OCI-LY7 (cell line): ENCODE data around the gene ZNF20. TPM values are rescaled to one million over a fixed set of nuclear protein-coding genes. Genes with fewer than 3 reads are reported as not detected.

ENCODE experiments used
- BruUV-seq: library from RNA; stranded (reverse); fragments of 400-500 nt; replicated peaks from 2 replicates; lab custom pipeline; 2021; lab: Mats Ljungman, UMichigan
- CTCF ChIA-PET: fragments of 300-600 bp; sonication (Branson Sonifier 250); formaldehyde crosslinking; loops from one replicate; lab custom pipeline; 2022; ENCODE audit warnings: antibody characterized with exemption; ENCODE audit not compliant: unreplicated experiment; lab: Charles Lee
- POLR2A ChIA-PET: fragments of 300-600 bp; sonication (Branson Sonifier 250); formaldehyde crosslinking; loops from one replicate; lab custom pipeline; 2022; ENCODE audit warnings: antibody characterized with exemption; lab: Charles Lee
- DNase-seq: peaks from one replicate; pipeline ENCODE4 v3.0.0-alpha.2; 2015; ENCODE audit warnings: low spot score
- H2AFZ ChIP-seq: fragments of 200-600 bp; sonication (generic), shearing (Covaris generic); 2 replicates; pipeline ENCODE4 v1.6.1; 2014; ENCODE audit warnings: mild to moderate bottlenecking, antibody characterized with exemption, low read length, moderate library complexity
- H3K27ac ChIP-seq: fragments of 200-600 bp; sonication (generic); 2 replicates; pipeline ENCODE4 v1.5.1; 2014; ENCODE audit warnings: mixed run types, low read depth, mild to moderate bottlenecking, moderate library complexity, low read length, inconsistent platforms; ENCODE audit not compliant: poor library complexity, severe bottlenecking
- H3K36me3 ChIP-seq: fragments of 200-600 bp; sonication (generic); 2 replicates; pipeline ENCODE4 v1.6.1; 2014; ENCODE audit warnings: mild to moderate bottlenecking, antibody characterized with exemption, low read length, moderate library complexity, mixed read lengths; ENCODE audit not compliant: insufficient read depth
- H3K4me1 ChIP-seq: fragments of 200-600 bp; sonication (generic); 2 replicates; pipeline ENCODE4 v1.5.1; 2014; ENCODE audit warnings: mild to moderate bottlenecking, low read length; ENCODE audit not compliant: insufficient read depth, poor library complexity, severe bottlenecking
- H3K4me2 ChIP-seq: fragments of 200-600 bp; sonication (generic); 2 replicates; pipeline ENCODE4 v1.6.1; 2014; ENCODE audit warnings: mild to moderate bottlenecking, low read length
- H3K4me3 ChIP-seq: fragments of 200-600 bp; sonication (generic); 2 replicates; pipeline ENCODE4 v1.5.1; 2014; ENCODE audit warnings: mild to moderate bottlenecking, low read depth, low read length; ENCODE audit not compliant: poor library complexity, severe bottlenecking
- H3K79me2 ChIP-seq: fragments of 200-600 bp; sonication (generic); 2 replicates; pipeline ENCODE4 v1.6.1; 2016; ENCODE audit warnings: low read depth, mild to moderate bottlenecking, low read length, moderate library complexity, mixed read lengths; ENCODE audit not compliant: insufficient read depth
- H3K9me2 ChIP-seq: fragments of 200-600 bp; sonication (generic); 2 replicates; pipeline ENCODE4 v1.6.1; 2016; ENCODE audit warnings: mild to moderate bottlenecking, low read length, mixed read lengths; ENCODE audit not compliant: insufficient read depth
- H3K9me3 ChIP-seq: fragments of 200-600 bp; sonication (generic); 2 replicates; pipeline ENCODE4 v1.6.1; 2014; ENCODE audit warnings: mild to moderate bottlenecking, mixed run types, low read length, mixed read lengths
- H4K20me1 ChIP-seq: fragments of 200-600 bp; sonication (generic); 2 replicates; pipeline ENCODE4 v1.6.1; 2014; ENCODE audit warnings: mild to moderate bottlenecking, antibody characterized with exemption, low read length, moderate library complexity, mixed read lengths; ENCODE audit not compliant: insufficient read depth
- CTCF ChIP-seq: fragments of 200-600 bp; sonication (generic); conservative IDR thresholded peaks from 2 replicates; pipeline ENCODE4 v1.5.1; 2014; ENCODE audit warnings: mild to moderate bottlenecking, antibody characterized with exemption, low read length, moderate library complexity, mixed read lengths
- EZH2phosphoT487 ChIP-seq: fragments of 200-600 bp; sonication (generic); IDR thresholded peaks from 2 replicates; pipeline ENCODE4 v1.6.1; 2018; ENCODE audit warnings: low read depth, borderline replicate concordance, mild to moderate bottlenecking, mixed run types, antibody characterized with exemption, low read length, moderate library complexity, mixed read lengths
- intact Hi-C: fragments of 100-400 bp; cut with micrococcal nuclease; formaldehyde crosslinking; loops from one replicate; pipeline ENCODE4 v1.10.0; 2022; ENCODE audit not compliant: unreplicated experiment
- total RNA-seq, 2 experiments: library from RNA; depleted of rRNA in 1 of 2; stranded (reverse); fragments of >200 nt in 1 of 2; shearing (Covaris generic) in 1 of 2; gene quantifications; 2 replicates each; pipeline ENCODE4 v1.2.3, GENCODE V29; 2014 to 2022

Gene ZNF20
- total RNA-seq, 2 experiments from 2014 or later: 6.1 to 7.1 TPM

- no peaks in the 10 kb centered on the region for H3K79me2 ChIP-seq
- ChIA-PET POLR2A (no interaction called here), CTCF (no interaction called here)
- H3K4me2 ChIP-seq: no peak overlapping the region
- no peaks in the 10 kb centered on the region for H3K4me1 ChIP-seq
- TF ChIP-seq CTCF (no peak), EZH2phosphoT487 (no peak)
- DNase-seq: no peak
- no peaks in the 10 kb centered on the region for H3K36me3 ChIP-seq
- no peak overlapping the region for H2AFZ ChIP-seq
- no TSS peak for BruUV-seq
- no peaks in the 10 kb centered on the region for H3K9me3 ChIP-seq
- H3K4me3 ChIP-seq: no peak overlapping the region
- H4K20me1 ChIP-seq: no peaks in the 10 kb centered on the region
- H3K9me2 ChIP-seq: no peaks in the 10 kb centered on the region
- H3K27ac ChIP-seq: no peak overlapping the region
- intact Hi-C loops: loop anchor here (10.0 kb wide), 1 partner anchor 247 kb away; no protein-coding TSS in a partner anchor
Observed at GRCh38 chr19:12098040-12098439, 42.1 kb downstream of the ZNF20 start.

GRCh38 chr19:12095111-12095790 is 44.9 kb downstream of the ZNF20 start:
- no peaks in the 10 kb centered on the region for H3K9me2 ChIP-seq
- H3K36me3 ChIP-seq: no peaks in the 10 kb centered on the region
- intact Hi-C loops: loop anchor here (10.0 kb wide), 1 partner anchor 250 kb away; no protein-coding TSS in a partner anchor
- CTCF ChIA-PET: no interaction called here
- POLR2A ChIA-PET: no interaction called here
- no peaks in the 10 kb centered on the region for H3K4me1 ChIP-seq
- no peaks in the 10 kb centered on the region for H3K9me3 ChIP-seq
- no peak for DNase-seq
- H2AFZ ChIP-seq: no peak overlapping the region
- no peak overlapping the region for H3K4me3 ChIP-seq
- H3K79me2 ChIP-seq: no peaks in the 10 kb centered on the region
- no peak for TF ChIP-seq CTCF
- TF ChIP-seq EZH2phosphoT487: no peak
- no peaks in the 10 kb centered on the region for H4K20me1 ChIP-seq
- BruUV-seq: no TSS peak
- no peak overlapping the region for H3K27ac ChIP-seq
- H3K4me2 ChIP-seq: no peak overlapping the region

GRCh38 chr19:12093777-12094176 is 46.4 kb downstream of the ZNF20 start:
- H3K36me3 ChIP-seq: no peaks in the 10 kb centered on the region
- H3K4me1 ChIP-seq: no peaks in the 10 kb centered on the region
- no peak for TF ChIP-seq EZH2phosphoT487
- TF ChIP-seq CTCF: no peak
- H2AFZ ChIP-seq: no peak overlapping the region
- H4K20me1 ChIP-seq: no peaks in the 10 kb centered on the region
- no peak overlapping the region for H3K4me2 ChIP-seq
- ChIA-PET POLR2A (no interaction called here), CTCF (no interaction called here)
- H3K9me3 ChIP-seq: no peaks in the 10 kb centered on the region
- intact Hi-C loops: loop anchor here (10.0 kb wide), 1 partner anchor 251 kb away; no protein-coding TSS in a partner anchor
- no peak overlapping the region for H3K27ac ChIP-seq
- DNase-seq: no peak
- no peak overlapping the region for H3K4me3 ChIP-seq
- H3K79me2 ChIP-seq: no peaks in the 10 kb centered on the region
- BruUV-seq: no TSS peak
- no peaks in the 10 kb centered on the region for H3K9me2 ChIP-seq
